ENCODE results near the gene ZNFX1. TPM values are rescaled to one million over a fixed set of nuclear protein-coding genes. Genes with fewer than 3 reads are reported as not detected.

The ZNFX1 gene
- polyA plus RNA-seq, 2 of the 4 experiments (the other 2 are of a cell fraction): 6.0 to 11.5 TPM

- ATAC-seq: no peak
- 90% methylated on average over 4 of the region's 4 CpGs for WGBS (ENCODE audit: missing lambda C conversion rate)
- H3K4me1 ChIP-seq: no peaks in the 10 kb centered on the region
- CTCF ChIA-PET: interaction anchor here (1.0 to 2.5 kb wide), 4 partner anchors 9 to 20 kb away, joined by 3 to 24 read pairs (median 5); no protein-coding TSS in a partner anchor
- H3K4me3 ChIP-seq: no peak overlapping the region
- H3K9me3 ChIP-seq: no peaks in the 10 kb centered on the region
- FAIRE-seq: no peak
- TF ChIP-seq KDM5A (IDR thresholded peaks at IDR 0.05): no peak
- no peak for TF ChIP-seq SREBF2 (IDR thresholded peaks at IDR 0.05)
- no peak for TF ChIP-seq CHD4 (IDR thresholded peaks at IDR 0.05; ENCODE audit: borderline replicate concordance)
- H3K4me2 ChIP-seq: no peak overlapping the region
- H3K27ac ChIP-seq: no peak overlapping the region
- POLR2A ChIA-PET: interaction anchor here (0.9 to 1.4 kb wide), 3 partner anchors 9 to 41 kb away, joined by 3 to 6 read pairs (median 5); partner anchors contain the start of genes DDX27 and ZNFX1
- no peak for DNase-seq (ENCODE audit: low read depth in 1 of 2, low spot score in 1 of 2)
Observed at GRCh38 chr20:49237531-49237930, 40.3 kb downstream of the ZNFX1 start.

- ATAC-seq (no peak), FAIRE-seq (no peak), DNase-seq (ENCODE audit: low read depth in 1 of 2, low spot score in 1 of 2) (no peak)
- H3K27ac ChIP-seq: no peak overlapping the region
- H3K4me3 ChIP-seq: no peak overlapping the region
- POLR2A ChIA-PET: no interaction called here
- no peak overlapping the region for H3K4me2 ChIP-seq
- H3K9me3 ChIP-seq: no peaks in the 10 kb centered on the region
- TF ChIP-seq ZFP36 (IDR thresholded peaks at IDR 0.05; ENCODE audit: borderline replicate concordance, partially characterized antibody) (no peak), HDAC2 (IDR thresholded peaks at IDR 0.05) (no peak), ZSCAN20 (CRISPR knock-in tag; IDR thresholded peaks at IDR 0.05) (no peak), FOSL2 (IDR thresholded peaks at IDR 0.05) (no peak), FOSL2 (CRISPR knock-in tag; IDR thresholded peaks at IDR 0.05) (no peak), CBX2 (IDR thresholded peaks at IDR 0.05; ENCODE audit: borderline replicate concordance, low read depth) (no peak), MAZ (IDR thresholded peaks at IDR 0.05; ENCODE audit: borderline replicate concordance, low read depth, low read length) (no peak), PBX3 (IDR thresholded peaks at IDR 0.05) (no peak), RARB (CRISPR knock-in tag; IDR thresholded peaks at IDR 0.05) (no peak), TP53 (CRISPR knock-in tag; IDR thresholded peaks at IDR 0.05) (no peak)
- CTCF ChIA-PET: interaction anchor here (1.4 to 2.5 kb wide), 3 partner anchors 10 to 104 kb away, joined by 3 to 24 read pairs (median 6); no protein-coding TSS in a partner anchor
- H3K4me1 ChIP-seq: no peaks in the 10 kb centered on the region
- WGBS (ENCODE audit: missing lambda C conversion rate): 82% methylated on average over 9 of the region's 9 CpGs
Observed at GRCh38 chr20:49236301-49236700, 41.6 kb downstream of the ZNFX1 start.

- POLR2A ChIA-PET: interaction anchor here (0.8 kb wide), 1 partner anchor 16 kb away, joined by 3 read pairs; the partner anchor contains the start of gene DDX27
- H3K4me3 ChIP-seq: no peak overlapping the region
- TF ChIP-seq BCL3 (IDR thresholded peaks at IDR 0.05) (no peak), CEBPB (IDR thresholded peaks at IDR 0.05) (no peak), GATA3 (IDR thresholded peaks at IDR 0.05; ENCODE audit: borderline replicate concordance) (no peak), NFE2L2 (conservative IDR thresholded peaks at IDR 0.05; ENCODE audit: low read length) (no peak), MAFK (IDR thresholded peaks at IDR 0.05; ENCODE audit: partially characterized antibody) (no peak), EP300 (IDR thresholded peaks at IDR 0.05) (no peak), FOSB (CRISPR knock-in tag; IDR thresholded peaks at IDR 0.05) (no peak), CHD4 (IDR thresholded peaks at IDR 0.05; ENCODE audit: borderline replicate concordance) (no peak), RAD21 (conservative IDR thresholded peaks at IDR 0.05 in 1 of 2, IDR thresholded peaks at IDR 0.05 in 1 of 2) (no peak), NR3C1 (IDR thresholded peaks at IDR 0.05) (no peak)
- FAIRE-seq: no peak
- CTCF ChIA-PET: interaction anchor here (2.8 to 4.7 kb wide), 3 partner anchors 9 to 18 kb away, joined by 8 to 22 read pairs (median 16); no protein-coding TSS in a partner anchor
- no peaks in the 10 kb centered on the region for H3K9me3 ChIP-seq
- no peak overlapping the region for H3K4me2 ChIP-seq
- WGBS (ENCODE audit: missing lambda C conversion rate): 91% methylated on average over 6 of the region's 6 CpGs
- H3K4me1 ChIP-seq: no peaks in the 10 kb centered on the region
- ATAC-seq: no peak
- DNase-seq (ENCODE audit: low read depth in 1 of 2, low spot score in 1 of 2): no peak
- no peak overlapping the region for H3K27ac ChIP-seq
Observed at GRCh38 chr20:49234831-49235230, 43.0 kb downstream of the ZNFX1 start.
